Measurements from ENCODE around the gene VAV2.

DNA sequence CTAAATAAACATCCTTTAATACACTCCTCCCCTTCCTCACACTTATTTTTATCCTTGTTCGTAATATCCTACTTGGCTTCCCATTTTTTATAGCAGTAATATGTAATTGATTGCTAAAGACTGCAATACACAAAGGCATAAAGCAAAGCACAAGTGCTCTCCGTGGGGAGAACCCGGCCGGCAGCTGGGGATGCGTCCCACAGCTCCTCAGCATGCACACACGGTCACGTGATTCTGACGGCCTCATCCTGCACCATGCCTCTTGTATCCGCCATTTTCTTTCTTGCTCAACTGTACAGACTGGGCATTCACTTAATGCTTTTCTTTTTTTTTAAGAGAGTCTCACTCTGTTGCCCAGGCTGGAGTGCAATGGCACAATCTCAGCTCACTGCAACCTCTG, 36.0 kb upstream of the VAV2 start:
- no peak for TF ChIP-seq YY1 (IDR thresholded peaks at IDR 0.05; ENCODE audit: low read depth)
- TF ChIP-seq, protein P1, sequence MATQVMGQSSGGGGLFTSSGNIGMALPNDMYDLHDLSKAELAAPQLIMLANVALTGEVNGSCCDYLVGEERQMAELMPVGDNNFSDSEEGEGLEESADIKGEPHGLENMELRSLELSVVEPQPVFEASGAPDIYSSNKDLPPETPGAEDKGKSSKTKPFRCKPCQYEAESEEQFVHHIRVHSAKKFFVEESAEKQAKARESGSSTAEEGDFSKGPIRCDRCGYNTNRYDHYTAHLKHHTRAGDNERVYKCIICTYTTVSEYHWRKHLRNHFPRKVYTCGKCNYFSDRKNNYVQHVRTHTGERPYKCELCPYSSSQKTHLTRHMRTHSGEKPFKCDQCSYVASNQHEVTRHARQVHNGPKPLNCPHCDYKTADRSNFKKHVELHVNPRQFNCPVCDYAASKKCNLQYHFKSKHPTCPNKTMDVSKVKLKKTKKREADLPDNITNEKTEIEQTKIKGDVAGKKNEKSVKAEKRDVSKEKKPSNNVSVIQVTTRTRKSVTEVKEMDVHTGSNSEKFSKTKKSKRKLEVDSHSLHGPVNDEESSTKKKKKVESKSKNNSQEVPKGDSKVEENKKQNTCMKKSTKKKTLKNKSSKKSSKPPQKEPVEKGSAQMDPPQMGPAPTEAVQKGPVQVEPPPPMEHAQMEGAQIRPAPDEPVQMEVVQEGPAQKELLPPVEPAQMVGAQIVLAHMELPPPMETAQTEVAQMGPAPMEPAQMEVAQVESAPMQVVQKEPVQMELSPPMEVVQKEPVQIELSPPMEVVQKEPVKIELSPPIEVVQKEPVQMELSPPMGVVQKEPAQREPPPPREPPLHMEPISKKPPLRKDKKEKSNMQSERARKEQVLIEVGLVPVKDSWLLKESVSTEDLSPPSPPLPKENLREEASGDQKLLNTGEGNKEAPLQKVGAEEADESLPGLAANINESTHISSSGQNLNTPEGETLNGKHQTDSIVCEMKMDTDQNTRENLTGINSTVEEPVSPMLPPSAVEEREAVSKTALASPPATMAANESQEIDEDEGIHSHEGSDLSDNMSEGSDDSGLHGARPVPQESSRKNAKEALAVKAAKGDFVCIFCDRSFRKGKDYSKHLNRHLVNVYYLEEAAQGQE (IDR thresholded peaks at IDR 0.05; ENCODE audit: low read depth): no peak
- no peak for TF ChIP-seq RAD21 (IDR thresholded peaks at IDR 0.05; ENCODE audit: low read depth)
